K562 (cell line): ENCODE data around the gene SHC1.

Experiments
- HDAC1 ChIP-seq, 2 experiments: fragments of 450-650 bp; IDR thresholded peaks; 2 replicates each; pipeline ENCODE4 v1.6.1; 2016 to 2017; ENCODE audit warnings: inconsistent platforms in 1 of 2, mild to moderate bottlenecking in 1 of 2, moderate library complexity in 1 of 2
- JUNB ChIP-seq: fragments of 450-650 bp; formaldehyde crosslinking; conservative IDR thresholded peaks from 2 replicates; pipeline ENCODE4 v1.4.0; 2020; ENCODE audit warnings: mild to moderate bottlenecking
- NFIC ChIP-seq: fragments of 450-650 bp; IDR thresholded peaks from 2 replicates; pipeline ENCODE4 v1.6.1; 2017; ENCODE audit warnings: mild to moderate bottlenecking, inconsistent platforms
- POLR2AphosphoS5 ChIP-seq: IDR thresholded peaks from 2 replicates; pipeline ENCODE4 v1.6.1; 2011; ENCODE audit warnings: mild to moderate bottlenecking, low read depth, low read length, moderate library complexity; ENCODE audit not compliant: control insufficient read depth, insufficient read depth
- ZNF212 ChIP-seq: fragments of 450-650 bp; formaldehyde crosslinking; IDR thresholded peaks from 2 replicates; pipeline ENCODE4 v1.4.0; 2020; ENCODE audit warnings: mild to moderate bottlenecking
- TF ChIP-seq, protein P1 (sequence below): sonication (generic); formaldehyde crosslinking; IDR thresholded peaks from 2 replicates; pipeline ENCODE4 v1.9.0; 2022; ENCODE audit warnings: mild to moderate bottlenecking, missing genetic modification reagents
- TF ChIP-seq, protein P2 (sequence below): sonication (generic); formaldehyde crosslinking; IDR thresholded peaks from 2 replicates; pipeline ENCODE4 v1.8.0; 2022; ENCODE audit warnings: mild to moderate bottlenecking, low read depth, missing genetic modification reagents
- TF ChIP-seq, protein P3 (sequence below): sonication (generic); formaldehyde crosslinking; IDR thresholded peaks from 2 replicates; pipeline ENCODE4 v1.8.1; 2023; ENCODE audit warnings: mild to moderate bottlenecking, missing genetic modification reagents
- TF ChIP-seq, protein P4 (sequence below): sonication (generic); formaldehyde crosslinking; IDR thresholded peaks from 2 replicates; pipeline ENCODE4 v1.9.0; 2022; ENCODE audit warnings: mild to moderate bottlenecking, missing genetic modification reagents
- TF ChIP-seq, protein P5 (sequence below), 3 experiments: IDR thresholded peaks in 2 of 3; conservative IDR thresholded peaks in 1 of 3; 2 replicates each; pipeline ENCODE4 v1.5.1; 2011 to 2012; ENCODE audit warnings: low read length in 3 of 3, mild to moderate bottlenecking in 3 of 3, control low read depth in 2 of 3, improper control_type of control experiment in 1 of 3, inconsistent platforms in 1 of 3, low read depth in 1 of 3, mixed read lengths in 1 of 3, moderate library complexity in 1 of 3; ENCODE audit not compliant: insufficient read depth in 2 of 3

DNA sequence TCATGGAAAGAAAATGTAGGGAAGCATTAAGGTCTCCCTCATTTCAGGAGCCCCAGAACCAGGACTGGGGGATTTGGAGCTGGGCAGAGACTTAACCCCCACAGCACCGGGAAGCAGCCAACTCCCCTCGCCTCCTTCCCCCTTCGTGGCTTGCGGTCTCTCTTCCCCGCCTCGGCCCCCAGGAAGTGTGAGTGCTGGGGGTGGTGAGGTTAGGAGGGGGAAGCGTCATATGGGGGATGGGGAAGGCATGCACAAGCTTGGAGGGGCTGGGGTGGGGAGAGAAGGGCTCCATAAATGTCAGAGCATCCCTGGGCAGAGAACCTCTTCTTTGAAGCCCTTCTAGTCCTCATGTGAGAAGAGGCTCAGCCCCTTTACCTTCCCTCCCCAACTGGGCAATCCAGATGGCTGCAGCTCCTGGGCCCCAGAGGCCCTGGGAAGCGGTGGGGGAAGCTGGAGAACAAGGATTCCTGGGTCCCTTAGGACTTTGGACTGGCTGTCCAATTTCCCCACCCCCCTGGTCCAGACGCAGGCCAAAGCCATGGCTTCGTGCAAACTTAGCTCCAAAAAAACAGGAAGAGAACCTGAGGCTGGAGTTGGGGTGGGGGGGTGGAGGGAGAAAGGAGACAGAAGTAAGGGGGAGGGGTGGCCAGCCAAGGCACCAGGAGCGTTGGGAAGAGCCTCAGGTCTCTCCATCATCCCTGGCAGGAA is 39.8 kb upstream of the SHC1 start:
- TF ChIP-seq, protein P1, sequence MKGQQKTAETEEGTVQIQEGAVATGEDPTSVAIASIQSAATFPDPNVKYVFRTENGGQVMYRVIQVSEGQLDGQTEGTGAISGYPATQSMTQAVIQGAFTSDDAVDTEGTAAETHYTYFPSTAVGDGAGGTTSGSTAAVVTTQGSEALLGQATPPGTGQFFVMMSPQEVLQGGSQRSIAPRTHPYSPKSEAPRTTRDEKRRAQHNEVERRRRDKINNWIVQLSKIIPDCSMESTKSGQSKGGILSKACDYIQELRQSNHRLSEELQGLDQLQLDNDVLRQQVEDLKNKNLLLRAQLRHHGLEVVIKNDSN = no peak
- TF ChIP-seq, protein P2, sequence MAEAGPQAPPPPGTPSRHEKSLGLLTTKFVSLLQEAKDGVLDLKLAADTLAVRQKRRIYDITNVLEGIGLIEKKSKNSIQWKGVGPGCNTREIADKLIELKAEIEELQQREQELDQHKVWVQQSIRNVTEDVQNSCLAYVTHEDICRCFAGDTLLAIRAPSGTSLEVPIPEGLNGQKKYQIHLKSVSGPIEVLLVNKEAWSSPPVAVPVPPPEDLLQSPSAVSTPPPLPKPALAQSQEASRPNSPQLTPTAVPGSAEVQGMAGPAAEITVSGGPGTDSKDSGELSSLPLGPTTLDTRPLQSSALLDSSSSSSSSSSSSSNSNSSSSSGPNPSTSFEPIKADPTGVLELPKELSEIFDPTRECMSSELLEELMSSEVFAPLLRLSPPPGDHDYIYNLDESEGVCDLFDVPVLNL (CRISPR knock-in tag) = no peak
- no peak for TF ChIP-seq JUNB
- TF ChIP-seq, protein P3, sequence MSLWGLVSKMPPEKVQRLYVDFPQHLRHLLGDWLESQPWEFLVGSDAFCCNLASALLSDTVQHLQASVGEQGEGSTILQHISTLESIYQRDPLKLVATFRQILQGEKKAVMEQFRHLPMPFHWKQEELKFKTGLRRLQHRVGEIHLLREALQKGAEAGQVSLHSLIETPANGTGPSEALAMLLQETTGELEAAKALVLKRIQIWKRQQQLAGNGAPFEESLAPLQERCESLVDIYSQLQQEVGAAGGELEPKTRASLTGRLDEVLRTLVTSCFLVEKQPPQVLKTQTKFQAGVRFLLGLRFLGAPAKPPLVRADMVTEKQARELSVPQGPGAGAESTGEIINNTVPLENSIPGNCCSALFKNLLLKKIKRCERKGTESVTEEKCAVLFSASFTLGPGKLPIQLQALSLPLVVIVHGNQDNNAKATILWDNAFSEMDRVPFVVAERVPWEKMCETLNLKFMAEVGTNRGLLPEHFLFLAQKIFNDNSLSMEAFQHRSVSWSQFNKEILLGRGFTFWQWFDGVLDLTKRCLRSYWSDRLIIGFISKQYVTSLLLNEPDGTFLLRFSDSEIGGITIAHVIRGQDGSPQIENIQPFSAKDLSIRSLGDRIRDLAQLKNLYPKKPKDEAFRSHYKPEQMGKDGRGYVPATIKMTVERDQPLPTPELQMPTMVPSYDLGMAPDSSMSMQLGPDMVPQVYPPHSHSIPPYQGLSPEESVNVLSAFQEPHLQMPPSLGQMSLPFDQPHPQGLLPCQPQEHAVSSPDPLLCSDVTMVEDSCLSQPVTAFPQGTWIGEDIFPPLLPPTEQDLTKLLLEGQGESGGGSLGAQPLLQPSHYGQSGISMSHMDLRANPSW (CRISPR knock-in tag) = no peak
- TF ChIP-seq, protein P4, sequence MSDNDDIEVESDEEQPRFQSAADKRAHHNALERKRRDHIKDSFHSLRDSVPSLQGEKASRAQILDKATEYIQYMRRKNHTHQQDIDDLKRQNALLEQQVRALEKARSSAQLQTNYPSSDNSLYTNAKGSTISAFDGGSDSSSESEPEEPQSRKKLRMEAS (CRISPR knock-in tag) = no peak
- TF ChIP-seq HDAC1 (IDR thresholded peaks at IDR 0.05) = no peak
- TF ChIP-seq ZNF212 = no peak
- TF ChIP-seq NFIC = no peak
- TF ChIP-seq POLR2AphosphoS5 = no peak
- TF ChIP-seq, protein P5, sequence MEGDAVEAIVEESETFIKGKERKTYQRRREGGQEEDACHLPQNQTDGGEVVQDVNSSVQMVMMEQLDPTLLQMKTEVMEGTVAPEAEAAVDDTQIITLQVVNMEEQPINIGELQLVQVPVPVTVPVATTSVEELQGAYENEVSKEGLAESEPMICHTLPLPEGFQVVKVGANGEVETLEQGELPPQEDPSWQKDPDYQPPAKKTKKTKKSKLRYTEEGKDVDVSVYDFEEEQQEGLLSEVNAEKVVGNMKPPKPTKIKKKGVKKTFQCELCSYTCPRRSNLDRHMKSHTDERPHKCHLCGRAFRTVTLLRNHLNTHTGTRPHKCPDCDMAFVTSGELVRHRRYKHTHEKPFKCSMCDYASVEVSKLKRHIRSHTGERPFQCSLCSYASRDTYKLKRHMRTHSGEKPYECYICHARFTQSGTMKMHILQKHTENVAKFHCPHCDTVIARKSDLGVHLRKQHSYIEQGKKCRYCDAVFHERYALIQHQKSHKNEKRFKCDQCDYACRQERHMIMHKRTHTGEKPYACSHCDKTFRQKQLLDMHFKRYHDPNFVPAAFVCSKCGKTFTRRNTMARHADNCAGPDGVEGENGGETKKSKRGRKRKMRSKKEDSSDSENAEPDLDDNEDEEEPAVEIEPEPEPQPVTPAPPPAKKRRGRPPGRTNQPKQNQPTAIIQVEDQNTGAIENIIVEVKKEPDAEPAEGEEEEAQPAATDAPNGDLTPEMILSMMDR (IDR thresholded peaks at IDR 0.05 in 2 of 3, conservative IDR thresholded peaks at IDR 0.05 in 1 of 3; ENCODE audit: insufficient read depth in 2 of 3, low read depth in 1 of 3, low read length in 3 of 3) = no peak
